ENCODE measurements around the gene TAF6. TPM values are rescaled to one million over a fixed set of nuclear protein-coding genes. Genes with fewer than 3 reads are reported as not detected.

TAF6 gene
- total and polyA plus RNA-seq, 5 donors from 2014 or later, result 17.9 to 47.1 (median 23.2) TPM

GRCh38 chr7:100102950-100103840 is 16.0 kb downstream of the TAF6 start:
- H3K36me3 Mint-ChIP-seq, result peaks cover 13% of the 10 kb centered on the region
- Histone ChIP-seq H3K9me3 (ENCODE audit: control insufficient read depth in 2 of 2, low read length in 2 of 2) (no peaks in the 10 kb centered on the region), H3K27me3 (ENCODE audit: control insufficient read depth, insufficient read depth, low read length) (no peaks in the 10 kb centered on the region), H3K36me3 (ENCODE audit: control insufficient read depth, insufficient read depth, low read length) (peaks cover 21% of the 10 kb centered on the region), H3K4me3 (ENCODE audit: low read depth, low read length) (no peak overlapping the region), H3K27ac (ENCODE audit: insufficient read depth, low read length, poor library complexity, severe bottlenecking) (no peak overlapping the region), H3K4me1 (ENCODE audit: control insufficient read depth, insufficient read depth, low read length, poor library complexity, severe bottlenecking) (peaks cover 29% of the 10 kb centered on the region)
- no peak for DNase-seq
- H3K4me3 Mint-ChIP-seq, result peak overlapping the region; percentile 81 to 99 (median 88)
- peak overlapping the region in 2 of 3 donors; percentile 64 to 66 for H3K27ac Mint-ChIP-seq
- no peak for ATAC-seq (ENCODE audit: low read depth in 2 of 2)
- peaks cover 15% of the 10 kb centered on the region for H3K27me3 Mint-ChIP-seq
- peaks cover 0 to 2% (median 0%) of the 10 kb centered on the region in 7 donors for H3K9me3 Mint-ChIP-seq
- peaks cover 0 to 34% (median 22%) of the 10 kb centered on the region in 4 donors for H3K4me1 Mint-ChIP-seq

GRCh38 chr7:100101016-100101862 is 17.9 kb downstream of the TAF6 start, which contains the start of the genes AP4M1 and MCM7:
AP4M1 (plus strand) TSS chr7:100101643; CDS start chr7:100101715, 72 bp downstream.
MCM7 (minus strand) TSS chr7:100101397; CDS start chr7:100101294, 103 bp downstream.
- peaks cover 27% of the 10 kb centered on the region for H3K36me3 Mint-ChIP-seq
- peak within 1 kb of the TSS; percentile 93 to 97 (median 94) for H3K27ac Mint-ChIP-seq

GRCh38 chr7:100100420-100101015 is 18.6 kb downstream of the TAF6 start:
- Mint-ChIP-seq H3K27ac (peak overlapping the region; percentile 93 to 97 (median 94)), H3K4me3 (peak overlapping the region; percentile 95 to 99 (median 96)), H3K36me3 (peaks cover 34% of the 10 kb centered on the region), H3K9me3 (peaks cover 0 to 2% (median 0%) of the 10 kb centered on the region in 7 donors), H3K4me1 (peaks cover 0 to 50% (median 26%) of the 10 kb centered on the region in 4 donors), H3K27me3 (peaks cover 15% of the 10 kb centered on the region)
- Histone ChIP-seq H3K4me1 (ENCODE audit: control insufficient read depth, insufficient read depth, low read length, poor library complexity, severe bottlenecking) (peaks cover 29% of the 10 kb centered on the region), H3K4me3 (ENCODE audit: low read depth, low read length) (peak overlapping the region; percentile 92), H3K36me3 (ENCODE audit: control insufficient read depth, insufficient read depth, low read length) (peaks cover 37% of the 10 kb centered on the region), H3K27me3 (ENCODE audit: control insufficient read depth, insufficient read depth, low read length) (no peaks in the 10 kb centered on the region), H3K9me3 (ENCODE audit: control insufficient read depth in 2 of 2, low read length in 2 of 2) (no peaks in the 10 kb centered on the region), H3K27ac (ENCODE audit: insufficient read depth, low read length, poor library complexity, severe bottlenecking) (peak overlapping the region; percentile 95)
- DNase-seq (peak; percentile 81 to 95 (median 93)), ATAC-seq (ENCODE audit: low read depth in 2 of 2) (peak; percentile 70 to 75)

More at GRCh38 chr7:100101016-100101862, 17.9 kb downstream of the TAF6 start, which contains the start of the genes AP4M1 and MCM7:
- Histone ChIP-seq H3K4me3 (ENCODE audit: low read depth, low read length) (peak within 1 kb of the TSS; percentile 92), H3K27ac (ENCODE audit: insufficient read depth, low read length, poor library complexity, severe bottlenecking) (peak within 1 kb of the TSS; percentile 95), H3K9me3 (ENCODE audit: control insufficient read depth in 2 of 2, low read length in 2 of 2) (no peaks in the 10 kb centered on the region), H3K4me1 (ENCODE audit: control insufficient read depth, insufficient read depth, low read length, poor library complexity, severe bottlenecking) (peaks cover 29% of the 10 kb centered on the region), H3K27me3 (ENCODE audit: control insufficient read depth, insufficient read depth, low read length) (no peaks in the 10 kb centered on the region), H3K36me3 (ENCODE audit: control insufficient read depth, insufficient read depth, low read length) (peaks cover 29% of the 10 kb centered on the region)
- H3K9me3 Mint-ChIP-seq, result peaks cover 0 to 2% (median 0%) of the 10 kb centered on the region in 7 donors
- H3K27me3 Mint-ChIP-seq, result peaks cover 15% of the 10 kb centered on the region
- DNase-seq, result peak; percentile 94 to 98 (median 95)
- H3K4me3 Mint-ChIP-seq, result peak within 1 kb of the TSS; percentile 95 to 99 (median 96)
- peaks cover 0 to 46% (median 26%) of the 10 kb centered on the region in 4 donors for H3K4me1 Mint-ChIP-seq
- ATAC-seq (ENCODE audit: low read depth in 2 of 2), result peak; percentile 89 to 92

GRCh38 chr7:100099452-100099851 is 19.7 kb downstream of the TAF6 start:
- peak overlapping the region; percentile 93 to 97 (median 94) for H3K27ac Mint-ChIP-seq
- peaks cover 39% of the 10 kb centered on the region for H3K36me3 Mint-ChIP-seq
- H3K9me3 ChIP-seq (ENCODE audit: control insufficient read depth in 2 of 2, low read length in 2 of 2), result no peaks in the 10 kb centered on the region
- H3K4me1 Mint-ChIP-seq, result peaks cover 0 to 54% (median 26%) of the 10 kb centered on the region in 4 donors
- peaks cover 46% of the 10 kb centered on the region for H3K36me3 ChIP-seq (ENCODE audit: control insufficient read depth, insufficient read depth, low read length)
- peak overlapping the region; percentile 92 for H3K4me3 ChIP-seq (ENCODE audit: low read depth, low read length)
- peaks cover 0 to 2% (median 0%) of the 10 kb centered on the region in 7 donors for H3K9me3 Mint-ChIP-seq
- H3K27me3 Mint-ChIP-seq, result peaks cover 15% of the 10 kb centered on the region
- H3K4me1 ChIP-seq (ENCODE audit: control insufficient read depth, insufficient read depth, low read length, poor library complexity, severe bottlenecking), result peaks cover 29% of the 10 kb centered on the region
- H3K27me3 ChIP-seq (ENCODE audit: control insufficient read depth, insufficient read depth, low read length), result no peaks in the 10 kb centered on the region
- ATAC-seq (ENCODE audit: low read depth in 2 of 2) (no peak), DNase-seq (no peak)
- H3K4me3 Mint-ChIP-seq, result peak overlapping the region; percentile 95 to 99 (median 96)
- peak overlapping the region; percentile 95 for H3K27ac ChIP-seq (ENCODE audit: insufficient read depth, low read length, poor library complexity, severe bottlenecking)

GRCh38 chr7:100098913-100099312 is 20.2 kb downstream of the TAF6 start:
- no peaks in the 10 kb centered on the region for H3K9me3 ChIP-seq (ENCODE audit: control insufficient read depth in 2 of 2, low read length in 2 of 2)
- H3K27ac ChIP-seq (ENCODE audit: insufficient read depth, low read length, poor library complexity, severe bottlenecking), result no peak overlapping the region
- peaks cover 0 to 55% (median 26%) of the 10 kb centered on the region in 4 donors for H3K4me1 Mint-ChIP-seq
- H3K4me3 Mint-ChIP-seq, result peak overlapping the region; percentile 73 to 99 (median 95)
- DNase-seq (no peak), ATAC-seq (ENCODE audit: low read depth in 2 of 2) (no peak)
- peaks cover 52% of the 10 kb centered on the region for H3K36me3 ChIP-seq (ENCODE audit: control insufficient read depth, insufficient read depth, low read length)
- peaks cover 15% of the 10 kb centered on the region for H3K27me3 Mint-ChIP-seq
- H3K4me1 ChIP-seq (ENCODE audit: control insufficient read depth, insufficient read depth, low read length, poor library complexity, severe bottlenecking), result peaks cover 29% of the 10 kb centered on the region
- H3K27ac Mint-ChIP-seq, result peak overlapping the region; percentile 93 to 97 (median 94)
- H3K4me3 ChIP-seq (ENCODE audit: low read depth, low read length), result no peak overlapping the region
- peaks cover 0 to 2% (median 0%) of the 10 kb centered on the region in 7 donors for H3K9me3 Mint-ChIP-seq
- peaks cover 40% of the 10 kb centered on the region for H3K36me3 Mint-ChIP-seq
- no peaks in the 10 kb centered on the region for H3K27me3 ChIP-seq (ENCODE audit: control insufficient read depth, insufficient read depth, low read length)

GRCh38 chr7:100095704-100096103 is 23.5 kb downstream of the TAF6 start:
- DNase-seq, result no peak
- peaks cover 17% of the 10 kb centered on the region for H3K4me1 ChIP-seq (ENCODE audit: control insufficient read depth, insufficient read depth, low read length, poor library complexity, severe bottlenecking)
- Mint-ChIP-seq H3K4me3 (peak overlapping the region in 1 of 4 donors; percentile 61), H3K27me3 (peaks cover 8% of the 10 kb centered on the region), H3K36me3 (peaks cover 68% of the 10 kb centered on the region), H3K27ac (no peak overlapping the region), H3K4me1 (peaks cover 0 to 54% (median 22%) of the 10 kb centered on the region in 4 donors), H3K9me3 (no peaks in the 10 kb centered on the region)
- no peak overlapping the region for H3K27ac ChIP-seq (ENCODE audit: insufficient read depth, low read length, poor library complexity, severe bottlenecking)
- H3K36me3 ChIP-seq (ENCODE audit: control insufficient read depth, insufficient read depth, low read length), result peaks cover 84% of the 10 kb centered on the region
- no peaks in the 10 kb centered on the region for H3K9me3 ChIP-seq (ENCODE audit: control insufficient read depth in 2 of 2, low read length in 2 of 2)
- H3K27me3 ChIP-seq (ENCODE audit: control insufficient read depth, insufficient read depth, low read length), result no peaks in the 10 kb centered on the region
- ATAC-seq (ENCODE audit: low read depth in 2 of 2), result no peak
- H3K4me3 ChIP-seq (ENCODE audit: low read depth, low read length), result no peak overlapping the region

- Mint-ChIP-seq H3K9me3 (no peaks in the 10 kb centered on the region), H3K4me1 (peaks cover 0 to 56% (median 21%) of the 10 kb centered on the region in 4 donors), H3K36me3 (peaks cover 72% of the 10 kb centered on the region), H3K4me3 (no peak overlapping the region), H3K27ac (peak overlapping the region in 1 of 3 donors; percentile 48), H3K27me3 (peaks cover 4% of the 10 kb centered on the region)
- ATAC-seq (ENCODE audit: low read depth in 2 of 2), result no peak
- no peaks in the 10 kb centered on the region for H3K9me3 ChIP-seq (ENCODE audit: control insufficient read depth in 2 of 2, low read length in 2 of 2)
- no peak overlapping the region for H3K27ac ChIP-seq (ENCODE audit: insufficient read depth, low read length, poor library complexity, severe bottlenecking)
- no peaks in the 10 kb centered on the region for H3K27me3 ChIP-seq (ENCODE audit: control insufficient read depth, insufficient read depth, low read length)
- peaks cover 84% of the 10 kb centered on the region for H3K36me3 ChIP-seq (ENCODE audit: control insufficient read depth, insufficient read depth, low read length)
- peaks cover 15% of the 10 kb centered on the region for H3K4me1 ChIP-seq (ENCODE audit: control insufficient read depth, insufficient read depth, low read length, poor library complexity, severe bottlenecking)
- H3K4me3 ChIP-seq (ENCODE audit: low read depth, low read length), result no peak overlapping the region
- no peak for DNase-seq
Measured at GRCh38 chr7:100095289-100095688, 23.9 kb downstream of the TAF6 start.

Measured in CD4-positive, CD25-positive, alpha-beta regulatory T cell (primary cell).